K562 (cell line): ENCODE results near the gene SEMA3C. TPM values are rescaled to one million over a fixed set of nuclear protein-coding genes. Genes with fewer than 3 reads are reported as not detected.

Experiments
- ATAC-seq: fragments of 200-7000 bp; cut with Tn5 transposase; 3 replicates; pipeline ENCODE4 v1.9.1; 2020; ENCODE audit warnings: moderate library complexity
- BruUV-seq: library from RNA; stranded (reverse); fragments of 400-500 nt; replicated peaks from 2 replicates; lab custom pipeline; 2021; lab: Mats Ljungman, UMichigan
- CTCF ChIA-PET: fragments of 300-600 bp; formaldehyde crosslinking; extraction: SDS; loops from one replicate; lab custom pipeline; 2021; ENCODE audit warnings: low intra/inter-chr PET ratio; lab: Yijun Ruan, JAX
- POLR2A ChIA-PET: fragments of 300-600, 350-650 bp; sonication (Branson Sonifier 250); formaldehyde crosslinking; extraction: SDS; loops from one replicate; lab custom pipeline; 2021; ENCODE audit warnings: antibody characterized with exemption, inconsistent platforms; lab: Yijun Ruan, JAX
- DNase-seq, 4 experiments: peaks; one replicate each; pipeline versions ENCODE4 v3.0.0 to v3.0.0-alpha.2; 2011 to 2018; ENCODE audit warnings: low spot score in 3 of 4, mixed read lengths in 3 of 4; ENCODE audit errors: extremely low read depth in 1 of 4
- FAIRE-seq: peaks from 2 replicates; lab custom pipeline; 2011; peaks lifted over from hg19 to GRCh38; lab: Jason Lieb, UNC
- H2AFZ ChIP-seq: 2 replicates; pipeline ENCODE4 v1.6.0; 2011; ENCODE audit warnings: low read depth, low read length, control low read depth, inconsistent platforms
- H3K27ac ChIP-seq: fragments of 200-600 bp; 3 replicates; pipeline ENCODE4 v1.8.0; 2011; ENCODE audit warnings: low read depth, mild to moderate bottlenecking, control low read depth, inconsistent platforms, low read length, moderate library complexity, mixed read lengths; ENCODE audit errors: extremely low read depth
- H3K27me3 ChIP-seq, 2 experiments: fragments of 300-600 bp in 1 of 2; 2 replicates in 1 of 2; 3 replicates in 1 of 2; pipeline versions ENCODE4 v1.6.0 to v1.8.0; 2011; ENCODE audit warnings: inconsistent platforms in 2 of 2, low read length in 2 of 2, mild to moderate bottlenecking in 1 of 2, mixed read lengths in 1 of 2, moderate library complexity in 1 of 2; ENCODE audit not compliant: control insufficient read depth in 2 of 2, insufficient read depth in 2 of 2
- H3K36me3 ChIP-seq: fragments of 300-600 bp; 3 replicates; pipeline ENCODE4 v1.8.0; 2011; ENCODE audit warnings: mild to moderate bottlenecking, low read length, inconsistent platforms; ENCODE audit not compliant: control insufficient read depth, insufficient read depth
- H3K4me1 ChIP-seq, 2 experiments: fragments of 200-600 bp in 1 of 2; replicated peaks in 1 of 2; 2 replicates in 1 of 2; 3 replicates in 1 of 2; pipeline versions ENCODE4 v1.5.1 to v1.8.0; 2011; ENCODE audit warnings: inconsistent platforms in 2 of 2, low read length in 2 of 2, mild to moderate bottlenecking in 1 of 2, mixed read lengths in 1 of 2, moderate library complexity in 1 of 2; ENCODE audit not compliant: control insufficient read depth in 2 of 2, insufficient read depth in 2 of 2
- H3K4me2 ChIP-seq: 2 replicates; pipeline ENCODE4 v1.6.1; 2011; ENCODE audit warnings: low read length, control low read depth, inconsistent platforms, mixed read lengths; ENCODE audit not compliant: insufficient read depth
- H3K4me3 ChIP-seq: fragments of 200-600 bp; sonication (generic), shearing (Covaris generic); 2 replicates; pipeline ENCODE4 v1.5.1; 2016; ENCODE audit warnings: control low read depth, inconsistent platforms
- H3K79me2 ChIP-seq: fragments of 200-600 bp; 3 replicates; pipeline ENCODE4 v1.8.0; 2011; ENCODE audit warnings: low read length, inconsistent platforms; ENCODE audit not compliant: control insufficient read depth, insufficient read depth
- H3K9ac ChIP-seq, 2 experiments: 2 replicates each; pipeline versions ENCODE4 v1.6.0 to v1.6.1; 2011; ENCODE audit warnings: low read depth in 2 of 2, low read length in 2 of 2, control low read depth in 1 of 2, inconsistent platforms in 1 of 2, mild to moderate bottlenecking in 1 of 2, mixed read lengths in 1 of 2; ENCODE audit not compliant: insufficient read depth in 1 of 2
- H3K9me1 ChIP-seq: one replicate; pipeline ENCODE4 v1.6.0; 2011; ENCODE audit warnings: inconsistent platforms, mild to moderate bottlenecking, low read length, moderate library complexity; ENCODE audit not compliant: control insufficient read depth, insufficient read depth
- H3K9me3 ChIP-seq: replicated peaks from 2 replicates; pipeline ENCODE4 v1.5.1; 2011; ENCODE audit warnings: low read depth, low read length, inconsistent platforms; ENCODE audit not compliant: control insufficient read depth, insufficient read depth
- H4K20me1 ChIP-seq: replicated peaks from 2 replicates; pipeline ENCODE4 v1.6.1; 2011; ENCODE audit warnings: low read length, inconsistent platforms, mixed read lengths; ENCODE audit not compliant: control insufficient read depth, insufficient read depth
- EHMT2 ChIP-seq: fragments of 450-650 bp; IDR thresholded peaks from 2 replicates; pipeline ENCODE4 v1.6.1; 2018; ENCODE audit warnings: antibody characterized with exemption
- HCFC1 ChIP-seq: IDR thresholded peaks from 2 replicates; pipeline ENCODE4 v1.6.1; 2012; ENCODE audit warnings: low read depth, low read length, improper control_type of control experiment
- HDGF ChIP-seq: fragments of 450-650 bp; IDR thresholded peaks from 2 replicates; pipeline ENCODE4 v1.6.1; 2016
- ILK ChIP-seq: fragments of 450-650 bp; IDR thresholded peaks from 2 replicates; pipeline ENCODE4 v1.6.1; 2016; ENCODE audit warnings: missing genetic modification characterization, low read depth, mild to moderate bottlenecking, missing compliant biosample characterization, moderate library complexity, borderline replicate concordance
- MAZ ChIP-seq, 2 experiments: fragments of 450-650 bp in 1 of 2; sonication (generic) in 1 of 2; formaldehyde crosslinking; IDR thresholded peaks in 1 of 2; conservative IDR thresholded peaks in 1 of 2; 2 replicates each; pipeline versions ENCODE4 v1.4.0 to v1.5.0; 2020; ENCODE audit warnings: mild to moderate bottlenecking in 1 of 2, missing genetic modification reagents in 1 of 2
- MTA2 ChIP-seq: fragments of 450-650 bp; IDR thresholded peaks from 2 replicates; pipeline ENCODE4 v1.6.1; 2016; ENCODE audit warnings: low read depth
- NFIC ChIP-seq: fragments of 450-650 bp; IDR thresholded peaks from 2 replicates; pipeline ENCODE4 v1.6.1; 2017; ENCODE audit warnings: mild to moderate bottlenecking, inconsistent platforms
- NR1H2 ChIP-seq: sonication (generic); formaldehyde crosslinking; IDR thresholded peaks from 2 replicates; pipeline ENCODE4 v1.4.0; 2020; ENCODE audit warnings: mild to moderate bottlenecking, missing genetic modification reagents
- POLR2AphosphoS5 ChIP-seq: IDR thresholded peaks from 2 replicates; pipeline ENCODE4 v1.6.1; 2011; ENCODE audit warnings: mild to moderate bottlenecking, low read depth, low read length, moderate library complexity; ENCODE audit not compliant: control insufficient read depth, insufficient read depth
- SLC30A9 ChIP-seq: fragments of 250-450 bp; sonication (Bioruptor Pico); IDR thresholded peaks from 2 replicates; pipeline ENCODE4 v1.8.0; 2022; ENCODE audit warnings: mild to moderate bottlenecking, moderate library complexity
- TOE1 ChIP-seq, 2 experiments: fragments of 450-650 bp in 1 of 2; sonication (generic) in 1 of 2; formaldehyde crosslinking in 1 of 2; IDR thresholded peaks; 2 replicates each; pipeline versions ENCODE4 v1.7.1 to v1.8.0; 2016 to 2022; ENCODE audit warnings: borderline replicate concordance in 2 of 2, mild to moderate bottlenecking in 2 of 2, antibody characterized with exemption in 1 of 2, inconsistent platforms in 1 of 2, low read depth in 1 of 2, missing genetic modification reagents in 1 of 2, moderate library complexity in 1 of 2
- ZBTB1 ChIP-seq: sonication (generic); formaldehyde crosslinking; IDR thresholded peaks from 2 replicates; pipeline ENCODE4 v1.8.1; 2023; ENCODE audit warnings: missing genetic modification reagents, low read depth, mild to moderate bottlenecking, borderline replicate concordance
- ZC3H11A ChIP-seq: IDR thresholded peaks from 2 replicates; pipeline ENCODE4 v1.6.1; 2012; ENCODE audit warnings: low read depth, low read length, improper control_type of control experiment
- ZC3H4 ChIP-seq: sonication (generic); formaldehyde crosslinking; IDR thresholded peaks from 2 replicates; pipeline ENCODE4 v1.9.0; 2021; ENCODE audit warnings: missing genetic modification reagents, borderline replicate concordance
- ZKSCAN3 ChIP-seq: fragments of 250-450 bp; sonication (Bioruptor Pico); IDR thresholded peaks from 2 replicates; pipeline ENCODE4 v1.4.0; 2020
- ZNF146 ChIP-seq: IDR thresholded peaks from one replicate; pipeline ENCODE4 v1.6.1; 2018; ENCODE audit warnings: missing compliant biosample characterization; ENCODE audit not compliant: unreplicated experiment
- ZNF239 ChIP-seq: fragments of 250-450 bp; sonication (Bioruptor Pico); IDR thresholded peaks from 2 replicates; pipeline ENCODE4 v1.4.0; 2020; ENCODE audit warnings: mild to moderate bottlenecking
- WGBS: fragments of 100-300 bp; shearing (Covaris generic); methylation state at CpG from one replicate; pipeline ENCODE4 v1.1.6; 2016; ENCODE audit warnings: low coverage, mixed read lengths; ENCODE audit not compliant: insufficient coverage; ENCODE audit errors: missing lambda C conversion rate; 5-methylcytosine and 5-hydroxymethylcytosine counted together
- in situ Hi-C: fragments of 300-500 bp; cut with MboI; formaldehyde crosslinking; loops from 4 replicates; pipeline ENCODE4 v1.15.0; 2018; ENCODE audit warnings: inconsistent platforms, mixed read lengths
- intact Hi-C: fragments of 100-400 bp; cut with micrococcal nuclease; formaldehyde crosslinking; loops from 2 replicates; pipeline ENCODE4 v1.14.2; 2022
- polyA plus RNA-seq, 8 experiments: library from polyadenylated mRNA; depleted of rRNA in 4 of 8; stranded (reverse) in 5 of 8; unstranded in 3 of 8; fragments of >200 nt; fragmentation: Nextera tagmentation in 2 of 8; fragmentation: Illumina TruSeq in 1 of 8; extraction: Ambion mirVana in 2 of 8; extraction: Trizol in 1 of 8; gene quantifications; 2 replicates each; pipeline versions ENCODE4 v1.2.1 to v1.2.3, GENCODE V29; 2011 to 2014; ENCODE audit warnings: inconsistent platforms in 1 of 8, missing spikeins in 1 of 8
- total RNA-seq, 7 experiments: library from RNA; depleted of rRNA in 6 of 7; stranded (reverse); fragments of >200 nt in 6 of 7; fragmentation: Illumina TruSeq in 2 of 7; extraction: Trizol in 2 of 7; gene quantifications; 2 replicates each; pipeline versions ENCODE4 v1.2.1 to v1.2.3, GENCODE V29; 2011 to 2021; ENCODE audit warnings: low replicate concordance in 1 of 7
- TF ChIP-seq, protein P1 (sequence below): fragments of 250-450 bp; sonication (Bioruptor Pico); IDR thresholded peaks from 2 replicates; pipeline ENCODE4 v1.5.0; 2021; ENCODE audit warnings: mild to moderate bottlenecking, moderate library complexity
- TF ChIP-seq, protein P2 (sequence below): fragments of 450-650 bp; conservative IDR thresholded peaks from 2 replicates; pipeline ENCODE4 v1.6.1; 2016; ENCODE audit warnings: missing genetic modification characterization, low read depth, mild to moderate bottlenecking, control low read depth, missing compliant biosample characterization

Gene SEMA3C
- total and polyA plus RNA-seq, 9 of the 15 experiments (the other 6 are each of a cell fraction or from before 2014, with no cell fraction given) = 0.04 to 0.36 (median 0.12) TPM; not detected in 3

DNA sequence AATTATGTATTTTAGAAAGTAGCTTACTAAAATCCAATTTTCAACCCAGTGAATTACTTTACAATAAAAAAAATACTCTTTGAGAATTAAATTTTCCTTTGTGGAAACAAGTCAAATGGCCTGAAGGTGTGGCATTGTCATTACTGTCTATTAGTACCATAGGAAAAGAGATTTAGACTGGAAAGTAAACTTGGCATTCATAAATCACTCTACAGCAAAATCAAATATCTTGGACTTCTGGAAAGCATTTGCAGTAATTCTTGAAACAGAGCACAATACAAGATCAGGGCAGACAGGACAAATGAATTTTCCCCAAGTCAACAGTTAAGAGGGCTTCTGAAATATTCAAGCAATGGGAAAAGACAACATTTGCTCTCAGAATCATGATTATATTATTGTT, 28.0 kb upstream of the SEMA3C start (continued):
- no peak for TF ChIP-seq HCFC1
- no peak for TF ChIP-seq ZNF239 (CRISPR knock-in tag)
- TF ChIP-seq ZC3H4 = no peak
- TF ChIP-seq ZBTB1 (CRISPR knock-in tag) = no peak
- TF ChIP-seq, protein P1, sequence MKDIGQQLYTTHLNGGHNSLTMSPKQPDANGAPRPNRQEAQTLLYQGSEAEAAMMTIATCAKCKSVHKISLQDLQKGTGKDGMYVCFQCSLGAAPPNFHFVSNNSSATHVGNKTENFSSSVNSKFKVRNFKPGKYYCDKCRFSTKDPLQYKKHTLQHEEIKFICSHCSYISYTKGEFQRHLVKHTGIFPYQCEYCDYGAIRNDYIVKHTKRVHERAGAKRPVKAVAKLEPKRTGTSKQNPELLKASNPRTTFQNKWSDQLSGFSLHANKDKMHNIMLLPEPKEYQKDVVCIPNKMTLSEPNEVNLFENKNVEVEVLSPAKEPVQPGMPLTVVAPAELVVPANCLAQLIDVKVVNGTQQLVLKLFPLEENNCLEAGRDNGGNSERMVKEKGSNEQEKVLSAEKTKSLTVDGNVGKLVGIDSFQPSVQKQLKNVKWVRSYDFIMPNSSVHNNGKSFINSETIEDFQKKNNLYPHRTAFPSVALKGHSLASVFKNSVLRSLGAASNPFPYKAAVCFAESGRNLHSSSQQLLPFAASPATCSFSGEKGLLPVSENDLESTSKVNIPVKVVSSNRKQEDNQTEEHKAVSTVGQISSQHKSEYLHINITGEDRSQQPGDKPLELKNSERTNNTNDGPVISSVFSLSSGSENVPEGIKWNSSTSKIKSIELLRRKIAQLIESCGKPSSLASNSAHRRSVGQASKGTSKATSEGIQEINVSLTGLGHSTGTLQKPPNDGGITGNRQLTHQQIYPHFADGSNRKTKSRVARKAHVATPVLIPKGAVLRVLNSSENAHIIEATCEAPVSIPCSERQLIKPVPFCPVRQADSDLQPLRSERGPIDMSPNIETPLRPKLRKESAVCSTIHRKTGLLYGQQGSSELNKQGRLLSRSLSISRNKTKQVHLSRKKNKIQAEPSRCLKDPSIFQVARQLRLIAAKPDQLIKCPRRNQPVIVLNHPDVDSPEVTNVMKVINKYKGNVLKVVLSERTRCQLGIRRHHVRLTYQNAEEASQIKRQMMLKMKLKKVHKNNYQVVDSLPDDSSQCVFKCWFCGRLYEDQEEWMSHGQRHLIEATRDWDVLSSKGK (CRISPR knock-in tag) = no peak
- TF ChIP-seq ZKSCAN3 (CRISPR knock-in tag) = no peak
- no peak for TF ChIP-seq EHMT2
- TF ChIP-seq MTA2 = no peak
- TF ChIP-seq, all 486 proteins: peak for 0

DNA sequence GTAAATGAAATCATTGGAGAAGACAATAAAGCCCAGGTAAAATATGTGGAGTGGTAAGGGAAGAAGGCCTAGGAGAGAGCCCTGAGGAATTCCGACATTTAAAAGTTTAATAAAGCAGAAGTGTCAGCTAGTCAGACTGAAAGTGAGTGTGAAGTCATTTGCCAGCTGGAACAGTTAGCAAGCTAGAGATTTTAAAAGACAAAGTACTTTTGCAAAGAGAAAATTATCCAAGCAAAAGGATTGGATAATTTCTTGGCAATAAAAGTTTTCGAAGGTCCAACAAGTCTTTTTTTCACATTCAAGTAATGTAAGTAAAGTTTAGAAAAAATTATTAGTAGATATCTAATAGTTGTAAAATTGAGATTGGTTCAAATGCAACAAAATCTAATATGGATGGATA, 27.1 kb upstream of the SEMA3C start:
- H3K4me1 ChIP-seq = no peaks in the 10 kb centered on the region
- 9% methylated on average over 2 of the region's 2 CpGs for WGBS
- FAIRE-seq (no peak), DNase-seq (no peak), ATAC-seq (no peak)
- no peak overlapping the region for H3K9ac ChIP-seq
- H3K36me3 ChIP-seq = no peaks in the 10 kb centered on the region
- no peaks in the 10 kb centered on the region for H3K9me1 ChIP-seq
- in situ Hi-C loops = no loop called here
- H3K9me3 ChIP-seq = no peaks in the 10 kb centered on the region
- no peak overlapping the region for H3K4me2 ChIP-seq
- BruUV-seq = no TSS peak
- no peaks in the 10 kb centered on the region for H3K79me2 ChIP-seq
- no peak overlapping the region for H2AFZ ChIP-seq
- H4K20me1 ChIP-seq = no peaks in the 10 kb centered on the region
- no peak overlapping the region for H3K4me3 ChIP-seq
- H3K27ac ChIP-seq = no peak overlapping the region
- no peaks in the 10 kb centered on the region for H3K27me3 ChIP-seq
- ChIA-PET CTCF (no interaction called here), POLR2A (no interaction called here)
- intact Hi-C loops = no loop called here
- TF ChIP-seq NR1H2 (CRISPR knock-in tag) = no peak
- no peak for TF ChIP-seq SLC30A9 (CRISPR knock-in tag)
- TF ChIP-seq HDGF = no peak
- TF ChIP-seq ILK (tag) = no peak
- TF ChIP-seq NFIC = no peak
- TF ChIP-seq POLR2AphosphoS5 = no peak
- TF ChIP-seq ZNF146 (CRISPR knock-in tag) = no peak
- TF ChIP-seq MAZ (CRISPR knock-in tag; conservative IDR thresholded peaks at IDR 0.05 in 1 of 2, IDR thresholded peaks at IDR 0.05 in 1 of 2) = no peak
- TF ChIP-seq, protein P2, sequence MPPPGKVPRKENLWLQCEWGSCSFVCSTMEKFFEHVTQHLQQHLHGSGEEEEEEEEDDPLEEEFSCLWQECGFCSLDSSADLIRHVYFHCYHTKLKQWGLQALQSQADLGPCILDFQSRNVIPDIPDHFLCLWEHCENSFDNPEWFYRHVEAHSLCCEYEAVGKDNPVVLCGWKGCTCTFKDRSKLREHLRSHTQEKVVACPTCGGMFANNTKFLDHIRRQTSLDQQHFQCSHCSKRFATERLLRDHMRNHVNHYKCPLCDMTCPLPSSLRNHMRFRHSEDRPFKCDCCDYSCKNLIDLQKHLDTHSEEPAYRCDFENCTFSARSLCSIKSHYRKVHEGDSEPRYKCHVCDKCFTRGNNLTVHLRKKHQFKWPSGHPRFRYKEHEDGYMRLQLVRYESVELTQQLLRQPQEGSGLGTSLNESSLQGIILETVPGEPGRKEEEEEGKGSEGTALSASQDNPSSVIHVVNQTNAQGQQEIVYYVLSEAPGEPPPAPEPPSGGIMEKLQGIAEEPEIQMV (tag) = no peak
- TF ChIP-seq TOE1 (IDR thresholded peaks at IDR 0.05; ENCODE audit: borderline replicate concordance) = no peak
- TF ChIP-seq TOE1 (CRISPR knock-in tag; IDR thresholded peaks at IDR 0.05; ENCODE audit: borderline replicate concordance, low read depth) = no peak
- TF ChIP-seq ZC3H11A = no peak
